Mesothelial cell of epicardium (in vitro differentiated cells): ENCODE results near the gene TMIE. TPM values are rescaled to one million over a fixed set of nuclear protein-coding genes. Genes with fewer than 3 reads are reported as not detected.
"Not testable (repeated sequence)": the region's sequence is repeated elsewhere in the genome, so short reads cannot be mapped to it uniquely, and the experiment has no call there.

Source experiments
- DNase-seq, 2 experiments: peaks; one replicate each; pipeline ENCODE4 v3.0.0; 2021; ENCODE audit warnings: low spot score in 2 of 2; ENCODE audit not compliant: unreplicated experiment in 2 of 2
- H3K27ac Mint-ChIP-seq: 2 replicates; pipeline ENCODE4 v1.8.0; 2021; ENCODE audit warnings: mixed read lengths
- H3K27me3 Mint-ChIP-seq: 2 replicates; pipeline ENCODE4 v1.8.0; 2021; ENCODE audit warnings: low read depth, mixed read lengths
- H3K36me3 Mint-ChIP-seq: 2 replicates; pipeline ENCODE4 v1.8.0; 2021; ENCODE audit warnings: mixed read lengths
- H3K4me1 Mint-ChIP-seq: 2 replicates; pipeline ENCODE4 v1.8.0; 2021; ENCODE audit warnings: mixed read lengths
- H3K4me3 Mint-ChIP-seq: 2 replicates; pipeline ENCODE4 v1.8.0; 2021; ENCODE audit warnings: mild to moderate bottlenecking, moderate library complexity, mixed read lengths
- H3K9me3 Mint-ChIP-seq: 2 replicates; pipeline ENCODE4 v1.8.0; 2021; ENCODE audit warnings: mixed read lengths
- total RNA-seq: library from RNA; stranded (reverse); gene quantifications from 3 replicates; pipeline ENCODE4 v1.2.1, GENCODE V29; 2021
- TF ChIP-seq, protein P1 (sequence below): fragments of 200-600 bp; sonication (generic); IDR thresholded peaks from one replicate; pipeline ENCODE4 v1.5.0; 2021; ENCODE audit warnings: antibody characterized with exemption; ENCODE audit not compliant: unreplicated experiment

TMIE gene
- total RNA-seq, 1 donor from 2014 or later, result 0.54 TPM

DNA sequence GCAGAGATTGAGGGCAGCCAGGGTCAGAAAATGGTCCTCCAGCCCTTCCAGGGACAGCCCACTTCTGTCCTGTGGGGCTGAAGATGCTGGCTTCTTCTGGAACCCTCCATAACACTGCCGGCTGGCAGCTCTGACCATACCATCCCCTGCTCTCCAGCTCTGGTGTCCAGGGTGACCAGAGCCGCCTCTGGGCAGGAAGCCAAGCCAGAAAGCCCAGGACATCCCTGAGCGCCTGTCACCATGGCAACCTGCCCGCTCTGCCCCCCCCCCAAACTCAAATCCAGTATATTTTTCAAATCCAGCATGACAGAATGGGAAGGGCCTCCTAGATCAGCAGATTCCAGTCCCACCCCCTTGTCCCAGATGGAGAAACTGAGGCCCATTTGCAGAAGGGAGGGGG lies 420 bp upstream of the TMIE start:
- TF ChIP-seq, protein P1, sequence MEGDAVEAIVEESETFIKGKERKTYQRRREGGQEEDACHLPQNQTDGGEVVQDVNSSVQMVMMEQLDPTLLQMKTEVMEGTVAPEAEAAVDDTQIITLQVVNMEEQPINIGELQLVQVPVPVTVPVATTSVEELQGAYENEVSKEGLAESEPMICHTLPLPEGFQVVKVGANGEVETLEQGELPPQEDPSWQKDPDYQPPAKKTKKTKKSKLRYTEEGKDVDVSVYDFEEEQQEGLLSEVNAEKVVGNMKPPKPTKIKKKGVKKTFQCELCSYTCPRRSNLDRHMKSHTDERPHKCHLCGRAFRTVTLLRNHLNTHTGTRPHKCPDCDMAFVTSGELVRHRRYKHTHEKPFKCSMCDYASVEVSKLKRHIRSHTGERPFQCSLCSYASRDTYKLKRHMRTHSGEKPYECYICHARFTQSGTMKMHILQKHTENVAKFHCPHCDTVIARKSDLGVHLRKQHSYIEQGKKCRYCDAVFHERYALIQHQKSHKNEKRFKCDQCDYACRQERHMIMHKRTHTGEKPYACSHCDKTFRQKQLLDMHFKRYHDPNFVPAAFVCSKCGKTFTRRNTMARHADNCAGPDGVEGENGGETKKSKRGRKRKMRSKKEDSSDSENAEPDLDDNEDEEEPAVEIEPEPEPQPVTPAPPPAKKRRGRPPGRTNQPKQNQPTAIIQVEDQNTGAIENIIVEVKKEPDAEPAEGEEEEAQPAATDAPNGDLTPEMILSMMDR, result no peak
- DNase-seq, result no peak
- H3K27me3 Mint-ChIP-seq, result peaks cover 22% of the 10 kb centered on the region
- peaks cover 27% of the 10 kb centered on the region for H3K4me1 Mint-ChIP-seq
- H3K9me3 Mint-ChIP-seq, result no peaks in the 10 kb centered on the region
- peak overlapping the region; percentile 39 for H3K4me3 Mint-ChIP-seq
- no peak overlapping the region for H3K27ac Mint-ChIP-seq
- no peaks in the 10 kb centered on the region for H3K36me3 Mint-ChIP-seq

DNA sequence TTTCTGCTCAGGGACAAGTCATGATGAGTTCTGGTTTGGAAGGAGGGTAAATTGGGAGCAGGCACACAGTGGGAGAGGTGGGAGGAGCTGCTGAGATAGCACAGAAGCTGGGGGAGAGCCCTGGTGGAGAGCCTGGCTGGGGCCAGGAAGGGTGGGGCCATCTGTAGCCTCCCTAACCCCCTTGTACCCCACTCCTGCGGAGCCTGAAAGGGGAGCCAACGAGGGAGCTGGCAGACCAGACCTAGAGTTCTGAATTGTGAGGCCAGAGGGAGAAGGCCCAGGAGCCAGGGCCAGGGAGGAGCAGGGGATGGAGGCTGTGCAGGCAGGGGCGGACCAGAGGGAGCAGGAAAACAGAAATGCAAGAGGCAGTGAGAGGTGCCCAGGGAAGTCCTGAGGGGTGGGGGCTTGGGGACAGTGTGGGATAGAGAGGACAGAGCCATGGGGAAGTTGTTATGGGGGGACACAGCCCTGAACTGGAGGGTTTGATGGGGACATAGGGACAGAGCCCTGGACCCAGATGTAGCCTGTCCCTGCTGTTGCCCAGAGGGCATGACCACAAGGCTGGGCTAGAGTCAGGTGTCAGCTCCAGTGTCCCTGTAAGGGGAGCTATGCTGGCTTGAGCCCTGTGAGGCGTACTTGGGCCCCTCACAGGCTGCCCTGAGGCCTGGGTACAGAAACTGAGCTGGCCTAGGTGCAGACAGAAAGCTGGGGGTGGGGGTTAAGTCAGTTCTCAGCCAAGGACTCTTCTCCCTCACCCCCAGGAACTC lies 1.2 kb downstream of the TMIE start:
- TF ChIP-seq, protein P1, result no peak
- H3K4me1 Mint-ChIP-seq, result peaks cover 33% of the 10 kb centered on the region
- H3K27me3 Mint-ChIP-seq, result peaks cover 24% of the 10 kb centered on the region
- no peak for DNase-seq
- no peak overlapping the region for H3K4me3 Mint-ChIP-seq
- H3K36me3 Mint-ChIP-seq, result no peaks in the 10 kb centered on the region
- no peaks in the 10 kb centered on the region for H3K9me3 Mint-ChIP-seq
- H3K27ac Mint-ChIP-seq, result peak overlapping the region; percentile 19

- Mint-ChIP-seq H3K4me3 (no peak overlapping the region), H3K27ac (no peak overlapping the region), H3K36me3 (no peaks in the 10 kb centered on the region), H3K27me3 (peaks cover 24% of the 10 kb centered on the region), H3K4me1 (peaks cover 33% of the 10 kb centered on the region), H3K9me3 (no peaks in the 10 kb centered on the region)
- no peak for DNase-seq
- TF ChIP-seq, protein P1, result no peak
These were observed 1.9 kb downstream of the TMIE start for GRCh38 chr3:46703013-46703520.

GRCh38 chr3:46704346-46704745 lies 3.2 kb downstream of the TMIE start:
- H3K27ac Mint-ChIP-seq, DNase-seq, H3K36me3 Mint-ChIP-seq, H3K9me3 Mint-ChIP-seq, H3K4me3 Mint-ChIP-seq: not testable (repeated sequence)
- peaks cover 24% of the 10 kb centered on the region for H3K27me3 Mint-ChIP-seq
- peaks cover 31% of the 10 kb centered on the region for H3K4me1 Mint-ChIP-seq

- no peak overlapping the region for H3K27ac Mint-ChIP-seq
- TF ChIP-seq, protein P1, result peak; percentile 86
- peaks cover 24% of the 10 kb centered on the region for H3K4me1 Mint-ChIP-seq
- H3K27me3 Mint-ChIP-seq, result peaks cover 24% of the 10 kb centered on the region
- no peaks in the 10 kb centered on the region for H3K36me3 Mint-ChIP-seq
- peak in 1 of 2 experiments; percentile 80 for DNase-seq
- H3K4me3 Mint-ChIP-seq, result no peak overlapping the region
- no peaks in the 10 kb centered on the region for H3K9me3 Mint-ChIP-seq
These were observed 3.9 kb downstream of the TMIE start for GRCh38 chr3:46705022-46705530.
